ENCODE data around the gene PANX1.

DNA sequence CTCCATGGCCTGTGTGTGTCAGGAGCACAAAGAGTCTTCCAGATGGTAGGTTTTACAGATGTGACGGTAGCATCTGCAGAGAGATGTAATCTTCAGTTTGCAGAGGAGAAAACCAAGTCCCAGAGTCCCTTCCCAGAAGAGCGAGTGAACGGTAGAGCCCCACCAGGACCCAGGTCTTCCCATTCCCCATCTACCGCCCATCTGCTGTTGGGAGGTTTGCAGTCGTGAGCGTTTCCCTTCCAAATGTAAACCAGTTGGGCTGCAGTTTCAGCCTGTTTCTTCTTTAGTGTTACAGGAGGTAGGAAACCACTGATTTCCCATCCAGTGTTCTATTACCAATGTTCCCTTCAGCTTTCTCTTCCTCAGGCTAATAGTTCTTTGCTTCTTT, 24.0 kb downstream of the PANX1 start:
- no peak for TF ChIP-seq POLR2A (IDR thresholded peaks at IDR 0.05; ENCODE audit: low read length)
- TF ChIP-seq GATA1 (IDR thresholded peaks at IDR 0.05; ENCODE audit: low read depth, low read length): no peak
